HG02943 (cell line): ENCODE results near the gene KMT5C.
"Not testable (repeated sequence)": the region's sequence is repeated elsewhere in the genome, so short reads cannot be mapped to it uniquely, and the experiment has no call there.

Source experiments
- ATAC-seq: cut with Tn5 transposase; IDR thresholded peaks from one replicate; pipeline ENCODE4 v1.9.1; 2021; ENCODE audit warnings: mild to moderate bottlenecking, low read depth, moderate library complexity; ENCODE audit not compliant: unreplicated experiment

The KMT5C gene

GRCh38 chr19:55315956-55316525 is 23.6 kb upstream of the KMT5C start:
- ATAC-seq: no peak

GRCh38 chr19:55316646-55317045 is 23.0 kb upstream of the KMT5C start:
- no peak for ATAC-seq

DNA sequence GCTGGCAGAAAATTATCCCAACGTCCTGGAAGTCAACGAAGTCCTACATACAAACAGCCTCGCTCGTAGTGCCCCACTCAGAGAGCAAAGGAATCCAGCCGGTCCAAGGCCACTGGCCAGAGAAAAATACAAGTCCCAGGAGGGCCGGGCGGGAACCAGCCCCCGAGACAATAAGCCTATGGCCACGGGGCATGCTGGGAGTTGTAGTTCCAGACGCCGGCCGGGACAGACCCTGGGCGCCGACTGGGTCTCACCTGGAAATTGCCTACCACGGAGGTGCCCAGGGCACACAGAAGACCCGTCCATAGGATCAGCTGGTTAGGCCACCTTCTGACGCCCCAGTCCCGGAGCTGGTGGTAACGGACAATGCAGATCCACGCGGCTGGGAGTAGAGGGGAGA is 19.9 kb upstream of the KMT5C start:
- no peak for ATAC-seq

GRCh38 chr19:55320844-55321419 is 18.7 kb upstream of the KMT5C start:
- no peak for ATAC-seq

GRCh38 chr19:55321466-55322137 is 18.1 kb upstream of the KMT5C start:
- no peak for ATAC-seq

GRCh38 chr19:55322204-55322885 is 17.3 kb upstream of the KMT5C start:
- ATAC-seq: no peak

GRCh38 chr19:55324662-55325061 is 15.0 kb upstream of the KMT5C start:
- ATAC-seq: no peak

GRCh38 chr19:55325172-55325571 is 14.5 kb upstream of the KMT5C start, which contains the start of gene TMEM150B:
Gene TMEM150B (minus strand): TSS chr19:55325341. CDS start chr19:55321036, 4,305 bp downstream.
- no peak for ATAC-seq

DNA sequence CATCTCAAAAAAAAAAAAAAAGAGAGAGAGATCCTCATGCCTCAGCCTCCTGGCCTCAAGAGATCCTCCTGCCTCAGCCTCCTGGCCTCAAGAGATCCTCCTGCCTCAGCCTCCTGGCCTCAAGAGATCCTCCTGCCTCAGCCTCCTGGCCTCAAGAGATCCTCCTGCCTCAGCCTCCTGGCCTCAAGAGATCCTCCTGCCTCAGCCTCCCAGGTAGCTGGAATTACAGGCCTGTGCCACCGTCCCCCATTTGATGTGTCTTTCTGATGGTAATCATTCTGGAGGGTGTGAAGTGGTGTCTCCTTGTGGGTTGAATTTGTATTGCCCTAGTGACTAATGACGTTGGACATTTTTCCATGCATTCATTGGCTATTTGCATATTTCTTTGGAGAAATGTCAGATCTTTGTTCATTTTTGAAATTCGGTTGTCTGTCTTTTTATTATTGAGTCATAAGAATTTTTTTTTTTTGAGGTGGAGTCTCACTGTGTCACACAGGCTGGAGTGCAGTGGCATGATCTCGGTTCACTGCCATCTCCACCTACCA is 10.8 kb upstream of the KMT5C start:
- not testable (repeated sequence) for ATAC-seq

- not testable (repeated sequence) for ATAC-seq
These were observed 9.9 kb upstream of the KMT5C start for GRCh38 chr19:55329791-55330190.

GRCh38 chr19:55333870-55334269 is 5.8 kb upstream of the KMT5C start:
- no peak for ATAC-seq

GRCh38 chr19:55336101-55336500 is 3.6 kb upstream of the KMT5C start:
- ATAC-seq: no peak

DNA sequence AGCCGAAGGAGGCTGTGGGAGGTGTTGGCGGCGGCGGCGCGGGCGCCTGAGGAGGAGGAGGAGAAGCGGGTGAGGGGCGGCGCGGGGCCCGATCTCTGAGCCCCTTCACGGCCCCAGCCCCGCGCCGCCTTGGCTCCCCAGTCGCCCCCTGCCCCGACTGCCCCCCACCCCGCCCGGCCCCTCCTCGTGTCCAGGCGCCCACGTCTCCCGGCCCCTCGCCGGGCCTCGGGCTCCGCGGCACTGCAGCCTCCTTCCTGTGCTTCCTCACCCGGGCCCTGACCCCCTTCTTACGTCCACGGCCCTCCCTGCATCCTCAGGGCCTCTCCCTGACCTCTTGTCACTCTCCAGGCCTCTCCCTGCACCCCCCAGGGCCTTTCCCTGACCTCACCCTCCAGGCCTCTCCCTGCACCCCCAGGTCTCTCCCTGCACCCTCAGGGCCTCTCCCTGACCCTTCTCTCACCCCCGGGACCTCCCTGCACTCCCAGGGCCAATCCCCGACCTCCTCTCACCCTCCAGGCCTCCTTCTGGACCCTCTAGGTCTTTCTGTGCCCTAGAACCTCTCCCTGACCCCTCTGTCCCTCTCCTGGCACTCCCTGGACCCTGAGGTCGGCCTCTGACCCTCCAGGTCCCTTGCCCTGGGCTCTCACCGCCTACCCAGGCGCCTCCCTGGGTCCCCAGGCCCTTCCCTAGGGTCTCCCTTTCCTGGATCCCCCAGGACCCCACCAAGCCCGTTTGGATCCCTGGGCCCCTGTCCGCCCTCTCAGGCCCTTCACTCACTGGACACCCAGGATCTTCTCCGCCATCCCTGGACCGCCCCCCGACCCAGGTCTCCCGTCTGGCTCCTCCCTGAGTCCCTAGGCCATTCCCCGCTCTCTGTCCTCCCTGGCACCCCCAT is 460 bp downstream of the KMT5C start:
- no peak for ATAC-seq

GRCh38 chr19:55340784-55341147 is 1.1 kb downstream of the KMT5C start:
- ATAC-seq: no peak

DNA sequence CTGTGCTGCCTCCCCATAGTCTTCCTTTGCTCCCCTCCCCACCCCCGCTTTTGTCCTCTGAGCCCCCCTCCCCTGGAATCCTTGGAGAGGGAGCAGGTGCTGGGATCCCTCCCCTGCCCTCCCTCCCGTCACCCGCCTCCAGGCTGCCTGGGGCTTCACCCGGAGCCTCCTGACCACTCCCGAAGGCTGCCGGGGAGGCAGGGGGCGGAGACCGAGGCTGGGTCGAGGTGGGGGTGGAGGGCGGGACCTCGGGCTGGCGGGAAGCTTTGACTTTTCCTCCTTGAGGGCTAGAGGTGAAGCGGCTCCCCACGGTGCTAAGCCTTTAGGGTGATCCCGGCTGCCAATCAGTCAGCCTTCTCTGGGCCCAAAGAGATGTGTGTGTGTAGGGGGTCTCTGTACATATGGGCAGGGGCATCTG is 1.5 kb downstream of the KMT5C start:
- ATAC-seq: no peak

GRCh38 chr19:55341595-55342531 is 2.2 kb downstream of the KMT5C start:
- ATAC-seq: no peak

DNA sequence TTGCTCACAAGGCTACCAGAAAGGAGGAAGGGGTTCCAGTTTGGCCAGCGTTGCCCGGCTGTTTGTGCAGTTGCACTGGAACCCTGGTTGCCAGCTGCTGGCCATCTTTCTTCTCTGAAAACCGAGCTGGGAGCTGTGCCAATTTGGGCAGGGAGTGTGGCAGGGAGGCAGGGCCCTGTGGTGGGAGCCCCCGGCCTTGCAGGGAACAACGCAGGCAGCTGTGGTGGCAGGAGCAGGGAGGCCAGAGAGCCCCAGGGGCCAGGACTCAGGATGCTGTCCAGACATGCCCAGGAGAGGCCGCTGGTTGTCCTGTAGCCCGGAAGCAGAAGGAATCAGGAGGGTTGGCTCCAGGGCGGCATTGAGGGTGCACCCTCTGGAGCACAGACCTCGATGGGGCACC is 4.8 kb downstream of the KMT5C start:
- no peak for ATAC-seq

DNA sequence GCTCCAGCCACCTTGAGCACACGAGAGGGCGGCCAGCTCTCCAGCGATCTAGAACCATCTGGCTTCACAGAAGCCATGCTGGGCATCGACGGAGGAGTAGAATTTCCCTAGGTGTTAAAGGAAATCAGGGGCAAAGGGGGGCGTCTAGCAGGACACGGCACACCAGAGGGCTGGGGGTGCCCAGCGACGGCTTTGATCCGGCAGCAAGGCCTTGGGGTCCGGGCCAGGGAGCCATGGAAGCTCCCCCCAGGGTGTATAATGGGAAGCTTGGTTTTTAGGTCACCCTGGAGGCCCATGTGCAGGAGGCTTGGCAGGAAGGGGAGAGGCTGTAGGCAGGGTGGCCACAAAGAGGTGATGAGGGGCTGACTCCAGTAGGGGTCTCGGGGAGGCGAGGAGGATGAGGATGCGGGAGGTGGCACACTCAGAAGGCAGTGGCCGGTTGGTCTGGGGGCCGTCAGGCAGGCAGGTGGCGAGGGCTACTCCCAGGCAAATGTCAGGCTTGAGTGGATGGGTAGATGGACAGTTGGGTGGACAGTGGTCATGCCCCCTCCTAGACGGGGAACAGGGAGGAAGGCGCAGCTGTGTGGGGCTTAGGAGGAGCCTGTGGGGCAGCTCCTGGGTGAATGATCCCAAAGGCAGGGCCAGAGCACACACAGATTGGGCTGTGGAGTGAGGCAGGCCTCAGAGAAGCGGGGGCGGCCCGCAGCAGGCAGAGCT is 5.6 kb downstream of the KMT5C start:
- no peak for ATAC-seq
